HCT116 (cell line): ENCODE data around the gene GPRC5B. TPM values are rescaled to one million over a fixed set of nuclear protein-coding genes. Genes with fewer than 3 reads are reported as not detected.

Experiments
- ATAC-seq: fragments of 200-7000 bp; cut with Tn5 transposase; 2 replicates; pipeline ENCODE4 v1.9.1; 2020; ENCODE audit warnings: mild to moderate bottlenecking, moderate library complexity
- BruUV-seq: library from RNA; stranded (reverse); fragments of 400-500 nt; replicated peaks from 2 replicates; lab custom pipeline; 2021; lab: Mats Ljungman, UMichigan
- CTCF ChIA-PET: fragments of 300-600 bp; sonication (Branson Sonifier 250); formaldehyde crosslinking; loops from one replicate; lab custom pipeline; 2021; ENCODE audit warnings: antibody characterized with exemption; lab: Charles Lee
- POLR2A ChIA-PET: fragments of 300-600, 350-600 bp; sonication (Branson Sonifier 250); formaldehyde crosslinking; loops from one replicate; lab custom pipeline; 2021; ENCODE audit warnings: antibody characterized with exemption; lab: Charles Lee
- RAD21 ChIA-PET, 2 experiments: fragments of 300-600 bp; sonication (Branson Sonifier 250); formaldehyde crosslinking; loops; one replicate each; lab custom pipeline; 2023; ENCODE audit warnings: low total read pairs in 2 of 2; ENCODE audit not compliant: uncharacterized antibody in 2 of 2, unreplicated experiment in 2 of 2, low non-redundant PET in 1 of 2; lab: Charles Lee
- DNase-seq: peaks from one replicate; pipeline ENCODE4 v3.0.0-alpha.2; 2010; ENCODE audit warnings: low read depth, low spot score
- H2AFZ ChIP-seq: fragments of 200-600 bp; shearing (Covaris generic), sonication (generic); 2 replicates; pipeline ENCODE4 v1.6.1; 2017; ENCODE audit warnings: low read depth, mixed run types, mixed read lengths, antibody characterized with exemption, low read length; ENCODE audit not compliant: poor library complexity, severe bottlenecking
- H3K27ac ChIP-seq: 2 replicates; pipeline ENCODE4 v1.5.1; 2012; ENCODE audit warnings: low read depth, low read length
- H3K27me3 ChIP-seq: fragments of 200-600 bp; sonication (generic); 2 replicates; pipeline ENCODE4 v1.6.1; 2016; ENCODE audit warnings: mixed run types, low read length, mixed read lengths; ENCODE audit not compliant: insufficient read depth
- H3K36me3 ChIP-seq, 2 experiments: fragments of 200-500 bp in 1 of 2; fragments of 200-600 bp in 1 of 2; sonication (Bioruptor generic) in 1 of 2; sonication (generic) in 1 of 2; 2 replicates each; pipeline versions ENCODE4 v1.5.1 to v1.6.1; 2014 to 2016; ENCODE audit warnings: low read length in 2 of 2, inconsistent platforms in 1 of 2, mixed read lengths in 1 of 2, mixed run types in 1 of 2; ENCODE audit not compliant: insufficient read depth in 2 of 2, control insufficient read depth in 1 of 2
- H3K4me1 ChIP-seq, 2 experiments: fragments of 200-600 bp in 1 of 2; sonication (generic) in 1 of 2; 2 replicates each; pipeline versions ENCODE4 v1.5.1 to v1.6.1; 2012 to 2017; ENCODE audit warnings: low read length in 2 of 2, inconsistent platforms in 1 of 2, mild to moderate bottlenecking in 1 of 2, mixed read lengths in 1 of 2, mixed run types in 1 of 2, moderate library complexity in 1 of 2; ENCODE audit not compliant: insufficient read depth in 2 of 2, control insufficient read depth in 1 of 2
- H3K4me2 ChIP-seq: fragments of 200-600 bp; sonication (generic); 2 replicates; pipeline ENCODE4 v1.6.1; 2017; ENCODE audit warnings: mixed run types, low read length, mixed read lengths
- H3K4me3 ChIP-seq, 2 experiments: fragments of 200-600 bp in 1 of 2; sonication (generic) in 1 of 2; replicated peaks in 1 of 2; 2 replicates each; pipeline ENCODE4 v1.5.1; 2011 to 2016; ENCODE audit warnings: low read length in 2 of 2, control low read depth in 1 of 2, low read depth in 1 of 2, mild to moderate bottlenecking in 1 of 2, mixed read lengths in 1 of 2, mixed run types in 1 of 2
- H3K79me2 ChIP-seq: fragments of 200-600 bp; sonication (generic); 2 replicates; pipeline ENCODE4 v1.6.1; 2017; ENCODE audit warnings: mild to moderate bottlenecking, mixed run types, low read length, moderate library complexity, mixed read lengths; ENCODE audit not compliant: insufficient read depth
- H3K9ac ChIP-seq: fragments of 200-600 bp; sonication (generic); 2 replicates; pipeline ENCODE4 v1.6.1; 2016; ENCODE audit warnings: low read length, mixed read lengths
- H3K9me2 ChIP-seq: fragments of 200-600 bp; sonication (generic), shearing (Covaris generic); 2 replicates; pipeline ENCODE4 v1.6.1; 2017; ENCODE audit warnings: mixed run types, mild to moderate bottlenecking, moderate library complexity; ENCODE audit not compliant: insufficient read depth
- H3K9me3 ChIP-seq, 2 experiments: fragments of 200-500 bp in 1 of 2; fragments of 200-600 bp in 1 of 2; sonication (Bioruptor generic) in 1 of 2; sonication (generic) in 1 of 2; 2 replicates each; pipeline ENCODE4 v1.6.1; 2014 to 2017; ENCODE audit warnings: low read length in 2 of 2, mixed read lengths in 2 of 2, inconsistent platforms in 1 of 2, low read depth in 1 of 2, mild to moderate bottlenecking in 1 of 2, mixed run types in 1 of 2, moderate library complexity in 1 of 2; ENCODE audit not compliant: control insufficient read depth in 1 of 2, insufficient read depth in 1 of 2
- H4K20me1 ChIP-seq: fragments of 200-600 bp; sonication (generic), shearing (Covaris generic); 2 replicates; pipeline ENCODE4 v1.6.1; 2017; ENCODE audit warnings: mixed run types, mild to moderate bottlenecking, moderate library complexity; ENCODE audit not compliant: insufficient read depth
- CBX3 ChIP-seq: IDR thresholded peaks from 2 replicates; pipeline ENCODE4 v1.6.1; 2012; ENCODE audit warnings: low read depth
- CTCF ChIP-seq, 3 experiments: fragments of 200-600 bp in 1 of 3; sonication (generic) in 1 of 3; IDR thresholded peaks in 2 of 3; conservative IDR thresholded peaks in 1 of 3; 2 replicates each; pipeline ENCODE4 v1.5.1; 2012 to 2017; ENCODE audit warnings: low read depth in 2 of 3, low read length in 2 of 3, antibody characterized with exemption in 1 of 3, borderline replicate concordance in 1 of 3, control low read depth in 1 of 3, mild to moderate bottlenecking in 1 of 3, mixed read lengths in 1 of 3, mixed run types in 1 of 3, moderate library complexity in 1 of 3; ENCODE audit not compliant: insufficient read depth in 1 of 3
- EZH2 ChIP-seq: fragments of 200-600 bp; sonication (generic); IDR thresholded peaks from 2 replicates; pipeline ENCODE4 v1.6.1; 2017; ENCODE audit warnings: antibody characterized with exemption, mixed run types
- POLR2A ChIP-seq: IDR thresholded peaks from 2 replicates; pipeline ENCODE4 v1.7.0; 2011; ENCODE audit warnings: borderline replicate concordance; ENCODE audit not compliant: insufficient read depth, insufficient read length; ENCODE audit errors: extremely low read depth
- RAD21 ChIP-seq: IDR thresholded peaks from 2 replicates; pipeline ENCODE4 v1.6.1; 2012; ENCODE audit warnings: low read depth, mild to moderate bottlenecking
- SIN3A ChIP-seq: IDR thresholded peaks from 2 replicates; pipeline ENCODE4 v1.6.1; 2012; ENCODE audit warnings: low read depth
- SRF ChIP-seq: IDR thresholded peaks from 2 replicates; pipeline ENCODE4 v1.6.1; 2012; ENCODE audit warnings: low read depth
- TCF7L2 ChIP-seq: IDR thresholded peaks from 2 replicates; pipeline ENCODE4 v1.7.0; 2011; ENCODE audit warnings: borderline replicate concordance, inconsistent platforms; ENCODE audit not compliant: insufficient read depth, insufficient read length; ENCODE audit errors: extremely low read depth
- YY1 ChIP-seq: IDR thresholded peaks from 2 replicates; pipeline ENCODE4 v1.6.1; 2011; ENCODE audit warnings: low read length, low read depth, moderate library complexity, mild to moderate bottlenecking; ENCODE audit not compliant: insufficient replicate concordance; ENCODE audit errors: extremely low read depth
- ZBTB33 ChIP-seq: IDR thresholded peaks from 2 replicates; pipeline ENCODE4 v1.6.1; 2011; ENCODE audit warnings: mild to moderate bottlenecking, low read length, moderate library complexity; ENCODE audit not compliant: insufficient replicate concordance; ENCODE audit errors: extremely low read depth
- ZNF274 ChIP-seq: fragments of 200-500 bp; sonication (Bioruptor generic); IDR thresholded peaks from 2 replicates; pipeline ENCODE4 v1.6.1; 2014; ENCODE audit warnings: mild to moderate bottlenecking, low read depth, low read length, inconsistent platforms
- intact Hi-C: fragments of 100-400 bp; cut with micrococcal nuclease; formaldehyde crosslinking; loops from 2 replicates; pipeline ENCODE4 v1.10.0; 2022
- total RNA-seq: library from RNA; stranded (reverse); gene quantifications from one replicate; pipeline ENCODE4 v1.2.1, GENCODE V29; 2021; ENCODE audit not compliant: unreplicated experiment

GPRC5B gene
- total RNA-seq, 1 experiment from 2014 or later, result 7.2 TPM

GRCh38 chr16:19848756-19849155 lies 35.9 kb downstream of the GPRC5B start:
- no peak overlapping the region for H3K9ac ChIP-seq
- DNase-seq (no peak), ATAC-seq (no peak)
- no peaks in the 10 kb centered on the region for H3K79me2 ChIP-seq
- H2AFZ ChIP-seq, result no peak overlapping the region
- intact Hi-C loops, result no loop called here
- H4K20me1 ChIP-seq, result no peaks in the 10 kb centered on the region
- no peak overlapping the region for H3K4me2 ChIP-seq
- no TSS peak for BruUV-seq
- no peaks in the 10 kb centered on the region for H3K9me3 ChIP-seq
- H3K4me3 ChIP-seq, result no peak overlapping the region
- ChIA-PET POLR2A (no interaction called here), CTCF (no interaction called here), RAD21 (no interaction called here)
- H3K9me2 ChIP-seq, result no peaks in the 10 kb centered on the region
- H3K4me1 ChIP-seq, result no peaks in the 10 kb centered on the region
- no peak for TF ChIP-seq SIN3A
- TF ChIP-seq ZBTB33, result no peak
- no peak for TF ChIP-seq CTCF (IDR thresholded peaks at IDR 0.05 in 2 of 3, conservative IDR thresholded peaks at IDR 0.05 in 1 of 3; ENCODE audit: borderline replicate concordance in 1 of 3, insufficient read depth in 1 of 3, low read depth in 2 of 3, low read length in 2 of 3)
- TF ChIP-seq CBX3, result no peak
- TF ChIP-seq POLR2A, result no peak
- no peak overlapping the region for H3K27ac ChIP-seq
- no peaks in the 10 kb centered on the region for H3K36me3 ChIP-seq
- no peaks in the 10 kb centered on the region for H3K27me3 ChIP-seq

GRCh38 chr16:19846436-19846835 lies 38.2 kb downstream of the GPRC5B start:
- Histone ChIP-seq H3K27me3 (no peaks in the 10 kb centered on the region), H3K27ac (no peak overlapping the region), H3K9ac (no peak overlapping the region), H2AFZ (no peak overlapping the region), H3K4me1 (no peaks in the 10 kb centered on the region), H4K20me1 (no peaks in the 10 kb centered on the region), H3K4me2 (no peak overlapping the region), H3K9me3 (no peaks in the 10 kb centered on the region), H3K4me3 (no peak overlapping the region), H3K9me2 (no peaks in the 10 kb centered on the region), H3K36me3 (no peaks in the 10 kb centered on the region), H3K79me2 (no peaks in the 10 kb centered on the region)
- ChIA-PET POLR2A (no interaction called here), CTCF (no interaction called here), RAD21 (no interaction called here)
- intact Hi-C loops, result no loop called here
- ATAC-seq, result no peak
- DNase-seq, result no peak
- TF ChIP-seq SIN3A, result no peak
- no peak for TF ChIP-seq EZH2
- no peak for TF ChIP-seq ZBTB33
- no peak for TF ChIP-seq RAD21
- no peak for TF ChIP-seq YY1
- no peak for TF ChIP-seq SRF
- TF ChIP-seq TCF7L2, result no peak
- no peak for TF ChIP-seq ZNF274
- no TSS peak for BruUV-seq
